RWPE1 (cell line): ENCODE measurements around the gene SERINC5.

Source experiments
- CTCF ChIA-PET: fragments of 350-600 bp; sonication (Branson Sonifier 250); formaldehyde crosslinking; extraction: SDS; loops from one replicate; lab custom pipeline; 2021; lab: Yijun Ruan, JAX
- POLR2A ChIA-PET: fragments of 400-600 bp; formaldehyde crosslinking; extraction: SDS; loops from one replicate; lab custom pipeline; 2020; ENCODE audit warnings: antibody characterized with exemption; ENCODE audit not compliant: low non-redundant PET; lab: Yijun Ruan, JAX
- DNase-seq: peaks from one replicate; pipeline ENCODE4 v3.0.0; 2012; ENCODE audit warnings: low spot score
- H3K27ac ChIP-seq: fragments of 450-650 bp; 2 replicates; pipeline ENCODE4 v1.5.1; 2017
- CTCF ChIP-seq: fragments of 450-650 bp; conservative IDR thresholded peaks from 2 replicates; pipeline ENCODE4 v1.5.1; 2017; ENCODE audit warnings: low read depth, mild to moderate bottlenecking

The SERINC5 gene

GRCh38 chr5:80125022-80125961 is 130.6 kb downstream of the SERINC5 start:
- no peak overlapping the region for H3K27ac ChIP-seq
- POLR2A ChIA-PET = no interaction called here
- CTCF ChIA-PET = interaction anchor here (0.7 to 1.0 kb wide), 4 partner anchors 14 to 1175 kb away, joined by 3 to 5 read pairs (median 3); partner anchors contain the start of gene SERINC5
- TF ChIP-seq CTCF = no peak
- DNase-seq = no peak

GRCh38 chr5:80124121-80124918 is 131.5 kb downstream of the SERINC5 start:
- ChIA-PET POLR2A (interaction anchor here (0.6 to 0.7 kb wide), 2 partner anchors 127 to 1052 kb away, joined by 3 read pairs; no protein-coding TSS in a partner anchor), CTCF (no interaction called here)
- TF ChIP-seq CTCF = no peak
- H3K27ac ChIP-seq = no peak overlapping the region
- no peak for DNase-seq

- no peak overlapping the region for H3K27ac ChIP-seq
- ChIA-PET CTCF (interaction anchor here (0.5 to 0.6 kb wide), 3 partner anchors 13 to 125 kb away, joined by 3 to 4 read pairs (median 3); no protein-coding TSS in a partner anchor), POLR2A (no interaction called here)
- no peak for DNase-seq
- no peak for TF ChIP-seq CTCF
These were observed 133.3 kb downstream of the SERINC5 start for GRCh38 chr5:80122579-80122978.

GRCh38 chr5:80119372-80119771 is 136.5 kb downstream of the SERINC5 start:
- ChIA-PET CTCF (interaction anchor here (1.3 to 2.1 kb wide), 2 partner anchors 15 to 188 kb away, joined by 3 to 6 read pairs; no protein-coding TSS in a partner anchor), POLR2A (no interaction called here)
- DNase-seq = no peak
- no peak overlapping the region for H3K27ac ChIP-seq
- no peak for TF ChIP-seq CTCF

GRCh38 chr5:80117446-80117845 is 138.4 kb downstream of the SERINC5 start:
- ChIA-PET CTCF (interaction anchor here (0.6 to 1.6 kb wide), 2 partner anchors 34 to 501 kb away, joined by 3 to 5 read pairs; no protein-coding TSS in a partner anchor), POLR2A (no interaction called here)
- no peak for TF ChIP-seq CTCF
- no peak overlapping the region for H3K27ac ChIP-seq
- no peak for DNase-seq

- ChIA-PET CTCF (interaction anchor here (0.6 kb wide), 1 partner anchor 39 kb away, joined by 3 read pairs; no protein-coding TSS in a partner anchor), POLR2A (no interaction called here)
- no peak for DNase-seq
- TF ChIP-seq CTCF = no peak
- H3K27ac ChIP-seq = no peak overlapping the region
These were observed 139.4 kb downstream of the SERINC5 start for GRCh38 chr5:80116465-80116864.
